H1 (cell line): ENCODE measurements around the gene PTPRD. TPM values are rescaled to one million over a fixed set of nuclear protein-coding genes. Genes with fewer than 3 reads are reported as not detected.

Experiments used
- CTCF ChIA-PET: fragments of 300-600 bp; sonication (Branson Sonifier 250); formaldehyde crosslinking; loops from one replicate; lab custom pipeline; 2021; ENCODE audit not compliant: partially characterized antibody; lab: Charles Lee
- POLR2A ChIA-PET: fragments of 300-600 bp; sonication (Branson Sonifier 250); formaldehyde crosslinking; loops from one replicate; lab custom pipeline; 2021; ENCODE audit warnings: inconsistent platforms; ENCODE audit not compliant: partially characterized antibody; lab: Charles Lee
- DNase-seq, 2 experiments: peaks; one replicate each; pipeline versions ENCODE4 v3.0.0 to v3.0.0-alpha.2; 2010 to 2022; ENCODE audit warnings: low spot score in 2 of 2, low read depth in 1 of 2, mixed read lengths in 1 of 2
- FAIRE-seq: peaks from 2 replicates; lab custom pipeline; 2011; peaks lifted over from hg19 to GRCh38; lab: Jason Lieb, UNC
- H2AFZ ChIP-seq: 2 replicates; pipeline ENCODE4 v1.8.1; 2012; ENCODE audit warnings: low read length, inconsistent platforms
- H2AK5ac ChIP-seq: 2 replicates; pipeline ENCODE4 v1.6.1; 2013; ENCODE audit warnings: low read depth, low read length
- H2BK120ac ChIP-seq: replicated peaks from 2 replicates; pipeline ENCODE3; 2013; ENCODE audit warnings: low read depth, low read length, inconsistent platforms
- H2BK12ac ChIP-seq: 2 replicates; pipeline ENCODE4 v1.6.1; 2013; ENCODE audit warnings: low read depth, low read length
- H2BK15ac ChIP-seq: 2 replicates; pipeline ENCODE4 v1.6.1; 2013; ENCODE audit warnings: low read length
- H2BK20ac ChIP-seq: 2 replicates; pipeline ENCODE4 v1.6.1; 2013; ENCODE audit warnings: low read length
- H2BK5ac ChIP-seq: 2 replicates; pipeline ENCODE4 v1.6.1; 2013; ENCODE audit warnings: low read depth, low read length
- H3K14ac ChIP-seq: 2 replicates; pipeline ENCODE4 v1.6.1; 2013; ENCODE audit warnings: inconsistent platforms; ENCODE audit not compliant: insufficient read length
- H3K18ac ChIP-seq: 2 replicates; pipeline ENCODE4 v1.6.1; 2013; ENCODE audit warnings: low read length; ENCODE audit errors: extremely low read depth
- H3K23ac ChIP-seq: 2 replicates; pipeline ENCODE4 v1.6.1; 2013; ENCODE audit warnings: inconsistent platforms; ENCODE audit not compliant: insufficient read length
- H3K23me2 ChIP-seq: 2 replicates; pipeline ENCODE4 v1.6.1; 2013; ENCODE audit warnings: low read depth, low read length
- H3K27ac ChIP-seq: 2 replicates; pipeline ENCODE4 v1.6.1; 2011; ENCODE audit warnings: low read depth, low read length, inconsistent platforms
- H3K27me3 ChIP-seq, 4 experiments: replicated peaks in 1 of 4; 1 replicate in 1 of 4; 2 replicates in 3 of 4; pipeline versions ENCODE4 v1.6.1 to v1.8.1; 2011 to 2013; ENCODE audit warnings: low read length in 3 of 4, mild to moderate bottlenecking in 3 of 4, inconsistent platforms in 2 of 4, mixed read lengths in 2 of 4, moderate library complexity in 1 of 4; ENCODE audit not compliant: control insufficient read depth in 3 of 4, insufficient read depth in 3 of 4; ENCODE audit errors: extremely low read depth in 1 of 4
- H3K36me3 ChIP-seq, 4 experiments: 2 replicates each; pipeline versions ENCODE4 v1.6.1 to v1.8.1; 2011 to 2013; ENCODE audit warnings: mild to moderate bottlenecking in 4 of 4, low read length in 3 of 4, moderate library complexity in 2 of 4, control low read depth in 1 of 4, inconsistent platforms in 1 of 4; ENCODE audit not compliant: insufficient read depth in 4 of 4, control insufficient read depth in 2 of 4
- H3K4ac ChIP-seq: replicated peaks from 2 replicates; pipeline ENCODE3; 2013; ENCODE audit warnings: low read length, low read depth, mixed read lengths, inconsistent platforms; ENCODE audit not compliant: insufficient read length
- H3K4me1 ChIP-seq, 4 experiments: replicated peaks in 1 of 4; 1 replicate in 1 of 4; 2 replicates in 3 of 4; pipeline versions ENCODE4 v1.6.1 to v1.8.1; 2011 to 2013; ENCODE audit warnings: low read length in 3 of 4, inconsistent platforms in 2 of 4, mixed read lengths in 1 of 4; ENCODE audit not compliant: insufficient read depth in 4 of 4, control insufficient read depth in 3 of 4
- H3K4me2 ChIP-seq, 2 experiments: 2 replicates each; pipeline versions ENCODE4 v1.6.1 to v1.8.1; 2011 to 2013; ENCODE audit warnings: low read depth in 2 of 2, low read length in 2 of 2, control low read depth in 1 of 2, inconsistent platforms in 1 of 2, mild to moderate bottlenecking in 1 of 2; ENCODE audit not compliant: insufficient read depth in 1 of 2
- H3K4me3 ChIP-seq, 4 experiments: fragments of 200-600, 300-600 bp in 1 of 4; sonication (generic), shearing (Covaris generic), sonication (Bioruptor Twin) in 1 of 4; 2 replicates each; pipeline versions ENCODE4 v1.5.1 to v1.8.1; 2011 to 2016; ENCODE audit warnings: low read length in 4 of 4, low read depth in 3 of 4, control low read depth in 2 of 4, inconsistent platforms in 2 of 4, mild to moderate bottlenecking in 2 of 4, mixed read lengths in 1 of 4, moderate library complexity in 1 of 4; ENCODE audit not compliant: insufficient read depth in 2 of 4; ENCODE audit errors: extremely low read depth in 1 of 4
- H3K56ac ChIP-seq: replicated peaks from 2 replicates; pipeline ENCODE3; 2013; ENCODE audit warnings: low read depth, mild to moderate bottlenecking, mixed read lengths, low read length, inconsistent platforms; ENCODE audit not compliant: insufficient read length
- H3K79me1 ChIP-seq: 2 replicates; pipeline ENCODE4 v1.6.1; 2013; ENCODE audit warnings: low read depth, low read length, control low read depth
- H3K79me2 ChIP-seq, 2 experiments: 2 replicates each; pipeline versions ENCODE4 v1.6.1 to v1.8.1; 2012 to 2013; ENCODE audit warnings: low read length in 2 of 2, mild to moderate bottlenecking in 2 of 2, inconsistent platforms in 1 of 2; ENCODE audit not compliant: insufficient read depth in 2 of 2, control insufficient read depth in 1 of 2
- H3K9ac ChIP-seq, 4 experiments: replicated peaks in 1 of 4; 1 replicate in 1 of 4; 2 replicates in 3 of 4; pipeline versions ENCODE4 v1.6.1 to v1.8.1; 2011 to 2013; ENCODE audit warnings: low read depth in 3 of 4, low read length in 3 of 4, control low read depth in 2 of 4, mild to moderate bottlenecking in 2 of 4, moderate library complexity in 2 of 4, inconsistent platforms in 1 of 4; ENCODE audit errors: extremely low read depth in 1 of 4
- H3K9me3 ChIP-seq, 2 experiments: 2 replicates each; pipeline versions ENCODE4 v1.6.1 to v1.8.1; 2012 to 2013; ENCODE audit warnings: mild to moderate bottlenecking in 2 of 2, moderate library complexity in 2 of 2, control low read depth in 1 of 2, inconsistent platforms in 1 of 2, low read depth in 1 of 2, low read length in 1 of 2, mixed read lengths in 1 of 2; ENCODE audit not compliant: insufficient read depth in 2 of 2
- H4K20me1 ChIP-seq, 2 experiments: replicated peaks in 1 of 2; 2 replicates each; pipeline versions ENCODE3 to v1.8.1; 2011 to 2013; ENCODE audit warnings: inconsistent platforms in 2 of 2, low read length in 2 of 2, mild to moderate bottlenecking in 1 of 2; ENCODE audit not compliant: insufficient read depth in 2 of 2, control insufficient read depth in 1 of 2
- H4K5ac ChIP-seq: 2 replicates; pipeline ENCODE4 v1.6.1; 2013; ENCODE audit warnings: low read length, low read depth, mixed read lengths, inconsistent platforms; ENCODE audit not compliant: insufficient read length
- H4K8ac ChIP-seq: 2 replicates; pipeline ENCODE4 v1.8.0; 2013; ENCODE audit warnings: mild to moderate bottlenecking, moderate library complexity, low read length, inconsistent platforms; ENCODE audit not compliant: insufficient read depth; ENCODE audit errors: extremely low read depth
- H4K91ac ChIP-seq: replicated peaks from 2 replicates; pipeline ENCODE3; 2013; ENCODE audit warnings: low read length, mixed read lengths, inconsistent platforms; ENCODE audit not compliant: insufficient read length
- BRCA1 ChIP-seq: IDR thresholded peaks from 2 replicates; pipeline ENCODE4 v1.6.1; 2012; ENCODE audit warnings: low read depth, low read length, improper control_type of control experiment
- CEBPB ChIP-seq: IDR thresholded peaks from 2 replicates; pipeline ENCODE4 v1.6.1; 2012; ENCODE audit warnings: low read depth, low read length
- EP300 ChIP-seq, 2 experiments: IDR thresholded peaks; 1 replicate in 1 of 2; 2 replicates in 1 of 2; pipeline ENCODE4 v1.6.1; 2011 to 2012; ENCODE audit warnings: low read depth in 2 of 2, low read length in 2 of 2, mild to moderate bottlenecking in 2 of 2, borderline replicate concordance in 1 of 2, inconsistent platforms in 1 of 2, moderate library complexity in 1 of 2
- HDAC2 ChIP-seq, 2 experiments: fragments of 300-600 bp in 1 of 2; sonication (generic) in 1 of 2; IDR thresholded peaks; 2 replicates each; pipeline ENCODE4 v1.6.1; 2011 to 2012; ENCODE audit warnings: low read depth in 2 of 2, low read length in 2 of 2, mild to moderate bottlenecking in 2 of 2, moderate library complexity in 2 of 2, borderline replicate concordance in 1 of 2, inconsistent platforms in 1 of 2
- HDAC6 ChIP-seq: IDR thresholded peaks from one replicate; pipeline ENCODE4 v1.7.1; 2012; ENCODE audit warnings: low read depth, mild to moderate bottlenecking, inconsistent platforms, low read length, moderate library complexity
- KDM5A ChIP-seq: fragments of 200-600 bp; IDR thresholded peaks from 2 replicates; pipeline ENCODE4 v1.7.1; 2012; ENCODE audit warnings: mild to moderate bottlenecking, low read length, inconsistent platforms, mixed read lengths
- PHF8 ChIP-seq: fragments of 200-600 bp; sonication (generic); conservative IDR thresholded peaks from 2 replicates; pipeline ENCODE4 v1.7.1; 2012; ENCODE audit warnings: low read depth, mild to moderate bottlenecking, inconsistent platforms, low read length, moderate library complexity
- RAD21 ChIP-seq, 2 experiments: IDR thresholded peaks in 1 of 2; conservative IDR thresholded peaks in 1 of 2; 2 replicates each; pipeline ENCODE4 v1.6.1; 2011; ENCODE audit warnings: low read depth in 2 of 2, low read length in 2 of 2, improper control_type of control experiment in 1 of 2, inconsistent platforms in 1 of 2, mild to moderate bottlenecking in 1 of 2, moderate library complexity in 1 of 2
- SP2 ChIP-seq: IDR thresholded peaks from 2 replicates; pipeline ENCODE4 v1.6.1; 2012; ENCODE audit warnings: mild to moderate bottlenecking, low read length, inconsistent platforms
- SUZ12 ChIP-seq: fragments of 200-600 bp; sonication (generic); IDR thresholded peaks from 2 replicates; pipeline ENCODE4 v1.6.1; 2012; ENCODE audit warnings: mild to moderate bottlenecking, inconsistent platforms, low read length, moderate library complexity, mixed read lengths
- whole genome bisulfite sequencing, 2 experiments: shearing (Covaris generic) in 1 of 2; methylation state at CpG; one replicate each; pipeline versions ENCODE4 v1.1.6 to v1.1.7; 2013 to 2015; ENCODE audit warnings: low lambda C conversion rate in 2 of 2, mixed read lengths in 2 of 2, inconsistent platforms in 1 of 2, low coverage in 1 of 2, missing lambda C conversion rate in 1 of 2; ENCODE audit not compliant: insufficient replicate concordance in 2 of 2, insufficient coverage in 1 of 2, insufficient read length in 1 of 2; ENCODE audit errors: extremely low coverage in 1 of 2, missing lambda C conversion rate in 1 of 2; 5-methylcytosine and 5-hydroxymethylcytosine counted together
- polyA plus RNA-seq, 7 experiments: library from polyadenylated mRNA; depleted of rRNA in 3 of 7; stranded (reverse) in 5 of 7; unstranded in 2 of 7; fragments of >200 nt in 5 of 7; fragments of 200-250 nt in 2 of 7; gene quantifications; 1 replicate in 5 of 7; 2 replicates in 1 of 7; 4 replicates in 1 of 7; pipeline versions ENCODE4 v1.2.1 to v1.2.3, GENCODE V29; 2011 to 2013; ENCODE audit warnings: missing spikeins in 2 of 7, mixed read lengths in 2 of 7
- total RNA-seq: library from RNA; stranded (reverse); fragmentation: NEBNext Ultra II Directional; extraction: Animal tissue kit (Norgen Biotek cat#: 25700); gene quantifications from 2 replicates; pipeline ENCODE4 v1.2.1, GENCODE V29; 2021

PTPRD gene
- total and polyA plus RNA-seq, 2 of the 8 experiments (the other 6 are each of a cell fraction or from before 2014, with no cell fraction given): 17.2 to 77.0 TPM

- no peak overlapping the region for H2BK20ac ChIP-seq
- no peak overlapping the region for H2BK15ac ChIP-seq
- H4K20me1 ChIP-seq: no peaks in the 10 kb centered on the region
- no peak overlapping the region for H4K8ac ChIP-seq
- no peaks in the 10 kb centered on the region for H3K27me3 ChIP-seq
- H3K4me1 ChIP-seq: peaks cover 0 to 3% (median 1%) of the 10 kb centered on the region in 4 experiments; a peak in 2 of 7 replicates
- H2BK5ac ChIP-seq: no peak overlapping the region
- no peaks in the 10 kb centered on the region for H3K9me3 ChIP-seq
- no peak overlapping the region for H2AFZ ChIP-seq
- H3K14ac ChIP-seq: no peak overlapping the region
- no peak overlapping the region for H3K9ac ChIP-seq
- WGBS, 2 experiments: 79% methylated on average over 3 of the region's 3 CpGs; no CpG with 5 or more reads in 1 of the 2 experiments
- no peak overlapping the region for H3K4me2 ChIP-seq
- H2AK5ac ChIP-seq: no peak overlapping the region
- POLR2A ChIA-PET: no interaction called here
- no peaks in the 10 kb centered on the region for H3K36me3 ChIP-seq
- H3K79me1 ChIP-seq: no peaks in the 10 kb centered on the region
- no peaks in the 10 kb centered on the region for H3K79me2 ChIP-seq
- no peak overlapping the region for H3K18ac ChIP-seq
- no peaks in the 10 kb centered on the region for H3K23me2 ChIP-seq
- H4K91ac ChIP-seq: no peak overlapping the region
- H4K5ac ChIP-seq: no peak overlapping the region
- TF ChIP-seq BRCA1: no peak
- no peak for TF ChIP-seq HDAC2 (IDR thresholded peaks at IDR 0.05; ENCODE audit: borderline replicate concordance in 1 of 2, low read depth in 2 of 2, low read length in 2 of 2)
- TF ChIP-seq EP300 (IDR thresholded peaks at IDR 0.05; ENCODE audit: borderline replicate concordance in 1 of 2, low read depth in 2 of 2, low read length in 2 of 2): no peak
- no peak for TF ChIP-seq PHF8
- TF ChIP-seq SUZ12: no peak
- TF ChIP-seq SP2: no peak
- no peak for TF ChIP-seq CEBPB
- TF ChIP-seq RAD21 (IDR thresholded peaks at IDR 0.05 in 1 of 2, conservative IDR thresholded peaks at IDR 0.05 in 1 of 2; ENCODE audit: low read depth in 2 of 2, low read length in 2 of 2): no peak
- TF ChIP-seq KDM5A: no peak
- no peak for TF ChIP-seq HDAC6
- TF ChIP-seq, all 59 proteins: peak for 0
- FAIRE-seq (no peak), DNase-seq (no peak)
- Histone ChIP-seq H3K4me3 (no peak overlapping the region), H2BK120ac (no peak overlapping the region), H3K23ac (no peak overlapping the region), H3K56ac (no peak overlapping the region), H2BK12ac (no peak overlapping the region), H3K4ac (no peak overlapping the region), H3K27ac (no peak overlapping the region)
- CTCF ChIA-PET: interaction anchor here (2.1 kb wide), 1 partner anchor 18 kb away, joined by 16 read pairs; no protein-coding TSS in a partner anchor
These were observed 1734.9 kb downstream of the PTPRD start for GRCh38 chr9:8877753-8878494.
